Measurements from ENCODE around the gene HSF2. TPM values are rescaled to one million over a fixed set of nuclear protein-coding genes. Genes with fewer than 3 reads are reported as not detected.
A peak's percentile ranks its signal among the peaks of the same experiment; 100 is the strongest.

Gene HSF2
- total RNA-seq, 4 donors from 2014 or later, result 10.7 to 27.1 (median 17.6) TPM

GRCh38 chr6:122461885-122462284 lies 62.4 kb downstream of the HSF2 start:
- intact Hi-C loops (cut with DNase I; ENCODE audit: low total_unique reads), result no loop called here
- no peak for DNase-seq (ENCODE audit: low spot score in 2 of 2)
- WGBS, 2 donors, result 82 to 83% methylated on average over 2 of the region's 2 CpGs

GRCh38 chr6:122471107-122472021 lies 71.9 kb downstream of the HSF2 start, which contains the start of gene SERINC1:
Gene SERINC1, minus strand, starts transcription at chr6:122471807. Its CDS starts 70 bp downstream, at chr6:122471737.
- intact Hi-C loops (cut with DNase I; ENCODE audit: low total_unique reads), result no loop called here
- peak within 1 kb of the TSS; percentile 91 for H3K4me3 ChIP-seq (ENCODE audit: low read depth, poor library complexity, severe bottlenecking)
- 0 to 1% methylated on average over 44 to 49 of the region's 49 CpGs for WGBS, 2 donors
- TF ChIP-seq POLR2A (IDR thresholded peaks at IDR 0.05), result peak in 1 of 2 donors; percentile 88
- TF ChIP-seq CTCF (IDR thresholded peaks at IDR 0.05), result no peak
- peak; percentile 95 to 98 for DNase-seq (ENCODE audit: low spot score in 2 of 2)

More at GRCh38 chr6:122461885-122462284, 62.4 kb downstream of the HSF2 start:
- TF ChIP-seq POLR2A (IDR thresholded peaks at IDR 0.05) (no peak), CTCF (IDR thresholded peaks at IDR 0.05) (no peak)
- H3K4me3 ChIP-seq (ENCODE audit: low read depth, poor library complexity, severe bottlenecking), result no peak overlapping the region

GRCh38 chr6:122472022-122472340 lies 72.5 kb downstream of the HSF2 start:
- 1 to 3% methylated on average over 8 of the region's 8 CpGs for WGBS, 2 donors
- no peak for DNase-seq (ENCODE audit: low spot score in 2 of 2)

GRCh38 chr6:122476131-122476530 lies 76.7 kb downstream of the HSF2 start:
- no peak overlapping the region for H3K4me3 ChIP-seq (ENCODE audit: low read depth, poor library complexity, severe bottlenecking)
- TF ChIP-seq CTCF (IDR thresholded peaks at IDR 0.05), result no peak
- no peak for TF ChIP-seq POLR2A (IDR thresholded peaks at IDR 0.05)
- no peak for DNase-seq (ENCODE audit: low spot score in 2 of 2)
- intact Hi-C loops (cut with DNase I; ENCODE audit: low total_unique reads), result no loop called here

More at GRCh38 chr6:122472022-122472340, 72.5 kb downstream of the HSF2 start:
- peak overlapping the region; percentile 91 for H3K4me3 ChIP-seq (ENCODE audit: low read depth, poor library complexity, severe bottlenecking)
- TF ChIP-seq CTCF (IDR thresholded peaks at IDR 0.05) (no peak), POLR2A (IDR thresholded peaks at IDR 0.05) (no peak)
- intact Hi-C loops (cut with DNase I; ENCODE audit: low total_unique reads), result no loop called here

- intact Hi-C loops (cut with DNase I; ENCODE audit: low total_unique reads), result no loop called here
- DNase-seq (ENCODE audit: low spot score in 2 of 2), result no peak
- TF ChIP-seq POLR2A (IDR thresholded peaks at IDR 0.05) (no peak), CTCF (IDR thresholded peaks at IDR 0.05) (no peak)
- WGBS, 2 donors, result 70 to 84% methylated on average over 7 of the region's 7 CpGs
- H3K4me3 ChIP-seq (ENCODE audit: low read depth, poor library complexity, severe bottlenecking), result no peak overlapping the region
These were observed 83.3 kb downstream of the HSF2 start for GRCh38 chr6:122482750-122483080.

Other genes with a start within 250 kb of the HSF2 start
- gene SERINC1, start 72.2 kb downstream of the HSF2 start, total RNA-seq, result 100 to 1,000 TPM; 125 to 159 (median 134) TPM
- gene PKIB, start 210.8 kb downstream of the HSF2 start, total RNA-seq, result 10 to 100 TPM in 3 of 4 donors, 1 to 10 TPM in 1; 4.3 to 13.3 (median 10.4) TPM